ENCODE results near the gene ORAI2. TPM values are rescaled to one million over a fixed set of nuclear protein-coding genes. Genes with fewer than 3 reads are reported as not detected.

The ORAI2 gene
- total RNA-seq, 1 donor from 2014 or later, result 53.5 TPM

DNA sequence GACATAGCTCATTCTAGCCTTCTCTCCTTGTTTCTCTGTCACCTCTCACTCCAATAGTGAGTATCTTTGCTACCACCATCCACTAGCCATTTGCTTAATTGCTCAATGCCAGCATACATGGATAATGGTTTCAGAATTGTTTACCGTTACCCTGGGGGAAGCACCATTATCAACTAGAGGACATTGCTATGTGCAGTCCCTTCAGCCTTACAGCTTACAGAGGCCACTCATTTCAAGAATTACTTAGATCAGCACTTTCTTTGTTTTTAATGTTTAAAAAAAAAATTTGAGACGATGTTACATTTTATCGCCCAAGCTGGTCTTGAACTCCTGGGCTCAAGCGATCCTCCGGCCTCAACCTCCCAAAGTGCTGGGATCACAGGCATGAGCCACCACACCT is 14.8 kb upstream of the ORAI2 start:
- peaks cover 56% of the 10 kb centered on the region for H3K4me1 Mint-ChIP-seq (ENCODE audit: low read depth)
- intact Hi-C loops (cut with micrococcal nuclease), result no loop called here
- no peak for DNase-seq (ENCODE audit: low spot score)
- H3K4me3 Mint-ChIP-seq (ENCODE audit: low read depth), result no peak overlapping the region
- H3K36me3 Mint-ChIP-seq (ENCODE audit: low read depth), result peaks cover 68% of the 10 kb centered on the region
- no peaks in the 10 kb centered on the region for H3K9me3 Mint-ChIP-seq
- H3K27ac Mint-ChIP-seq, result peak overlapping the region; percentile 6
- no peaks in the 10 kb centered on the region for H3K27me3 Mint-ChIP-seq (ENCODE audit: low read depth)

DNA sequence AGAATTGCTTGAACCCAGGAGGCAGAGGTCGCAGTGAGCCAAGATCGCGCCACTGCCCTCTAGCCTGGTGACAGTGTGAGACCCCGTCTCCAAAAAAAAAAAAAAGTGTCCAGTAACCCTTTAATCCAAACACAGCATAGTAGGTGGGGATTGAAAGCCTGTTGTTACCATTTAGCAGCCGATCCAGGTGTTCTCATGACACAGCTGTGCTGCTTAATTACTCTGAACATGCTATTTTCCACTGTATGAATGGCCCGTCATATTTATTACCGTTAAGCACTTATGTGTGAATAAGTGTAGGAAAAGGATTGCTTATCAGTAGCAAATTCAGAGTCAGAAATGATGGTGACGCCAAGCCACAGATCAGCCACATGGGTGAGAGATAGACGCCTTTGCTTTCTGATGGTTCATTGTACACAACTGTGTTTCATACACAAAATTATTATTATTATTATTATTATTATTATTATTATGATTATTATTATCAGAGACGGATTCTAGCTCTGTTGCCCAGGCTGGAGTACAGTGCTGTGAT is 11.6 kb upstream of the ORAI2 start:
- Mint-ChIP-seq H3K9me3 (no peaks in the 10 kb centered on the region), H3K27me3 (ENCODE audit: low read depth) (no peaks in the 10 kb centered on the region), H3K4me3 (ENCODE audit: low read depth) (no peak overlapping the region), H3K4me1 (ENCODE audit: low read depth) (peaks cover 57% of the 10 kb centered on the region), H3K27ac (no peak overlapping the region), H3K36me3 (ENCODE audit: low read depth) (peaks cover 68% of the 10 kb centered on the region)
- intact Hi-C loops (cut with micrococcal nuclease), result no loop called here
- no peak for DNase-seq (ENCODE audit: low spot score)

DNA sequence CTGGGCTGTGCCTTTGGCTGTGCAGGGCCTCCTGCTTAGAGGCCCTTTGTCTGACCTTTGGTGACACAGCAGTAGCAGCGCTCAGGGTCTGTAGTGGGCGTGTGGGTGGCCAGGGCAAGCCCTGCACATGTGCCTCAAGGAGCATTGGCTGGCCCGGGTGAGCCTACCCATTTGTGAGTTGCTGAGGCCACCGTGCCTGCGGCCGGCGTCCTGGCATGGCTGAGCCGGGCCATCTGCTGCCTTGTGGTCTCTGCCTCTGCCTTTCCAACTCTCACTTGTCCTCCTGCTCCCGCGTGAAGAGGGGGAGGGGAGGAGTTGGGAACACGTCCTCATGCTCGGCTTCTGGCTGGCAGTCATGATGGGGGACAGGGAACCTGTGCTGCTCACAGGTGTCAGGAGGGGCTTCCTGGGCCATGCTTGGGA is 9.2 kb upstream of the ORAI2 start:
- peaks cover 58% of the 10 kb centered on the region for H3K4me1 Mint-ChIP-seq (ENCODE audit: low read depth)
- no peaks in the 10 kb centered on the region for H3K9me3 Mint-ChIP-seq
- H3K36me3 Mint-ChIP-seq (ENCODE audit: low read depth), result peaks cover 65% of the 10 kb centered on the region
- no peaks in the 10 kb centered on the region for H3K27me3 Mint-ChIP-seq (ENCODE audit: low read depth)
- H3K4me3 Mint-ChIP-seq (ENCODE audit: low read depth), result no peak overlapping the region
- no peak for DNase-seq (ENCODE audit: low spot score)
- intact Hi-C loops (cut with micrococcal nuclease), result no loop called here
- peak overlapping the region; percentile 100 for H3K27ac Mint-ChIP-seq

- peak overlapping the region; percentile 100 for H3K27ac Mint-ChIP-seq
- peaks cover 60% of the 10 kb centered on the region for H3K4me1 Mint-ChIP-seq (ENCODE audit: low read depth)
- no peaks in the 10 kb centered on the region for H3K27me3 Mint-ChIP-seq (ENCODE audit: low read depth)
- intact Hi-C loops (cut with micrococcal nuclease), result no loop called here
- DNase-seq (ENCODE audit: low spot score), result no peak
- no peaks in the 10 kb centered on the region for H3K9me3 Mint-ChIP-seq
- H3K4me3 Mint-ChIP-seq (ENCODE audit: low read depth), result peak overlapping the region; percentile 47
- H3K36me3 Mint-ChIP-seq (ENCODE audit: low read depth), result peaks cover 64% of the 10 kb centered on the region
Observed at GRCh38 chr7:102424787-102425218, 8.6 kb upstream of the ORAI2 start.

DNA sequence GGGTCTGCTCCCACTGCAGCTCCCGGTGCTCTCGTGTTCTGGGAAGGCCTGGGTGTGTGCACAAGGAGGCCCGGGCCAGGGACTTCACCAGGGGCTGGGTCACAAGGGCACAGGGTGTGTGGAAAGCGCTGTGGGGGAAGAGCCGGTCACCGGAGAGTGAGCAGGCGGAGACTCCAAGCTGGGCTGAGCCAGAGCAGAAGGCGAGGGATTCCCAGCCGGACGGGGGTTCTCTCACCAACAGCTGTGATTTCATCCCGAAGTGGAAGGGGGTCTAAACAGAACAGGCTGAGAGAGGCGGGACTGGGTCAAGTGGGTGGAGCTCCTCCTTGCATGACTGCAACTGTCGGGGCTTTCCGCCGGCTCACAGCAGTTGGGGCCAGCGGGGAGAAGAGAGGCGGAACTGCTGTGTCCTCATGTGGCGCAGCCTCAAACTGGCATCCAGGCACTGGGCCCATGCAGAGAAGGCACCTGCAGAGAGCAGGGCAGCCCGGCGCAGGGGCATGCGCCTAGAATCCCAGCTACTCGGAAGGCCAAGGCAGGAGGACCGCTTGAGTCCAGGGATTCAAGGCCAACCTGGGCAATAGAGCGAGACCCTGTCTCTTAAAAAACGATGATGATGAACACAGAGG is 7.6 kb upstream of the ORAI2 start:
- H3K4me3 Mint-ChIP-seq (ENCODE audit: low read depth), result peak overlapping the region; percentile 68
- peaks cover 55% of the 10 kb centered on the region for H3K4me1 Mint-ChIP-seq (ENCODE audit: low read depth)
- intact Hi-C loops (cut with micrococcal nuclease), result loop anchor here (1.0 kb wide), 3 partner anchors 9 to 39 kb away; partner anchors contain the start of genes ALKBH4 and LRWD1
- peak; percentile 79 for DNase-seq (ENCODE audit: low spot score)
- peak overlapping the region; percentile 100 for H3K27ac Mint-ChIP-seq
- H3K36me3 Mint-ChIP-seq (ENCODE audit: low read depth), result peaks cover 54% of the 10 kb centered on the region
- H3K27me3 Mint-ChIP-seq (ENCODE audit: low read depth), result no peaks in the 10 kb centered on the region
- H3K9me3 Mint-ChIP-seq, result no peaks in the 10 kb centered on the region

DNA sequence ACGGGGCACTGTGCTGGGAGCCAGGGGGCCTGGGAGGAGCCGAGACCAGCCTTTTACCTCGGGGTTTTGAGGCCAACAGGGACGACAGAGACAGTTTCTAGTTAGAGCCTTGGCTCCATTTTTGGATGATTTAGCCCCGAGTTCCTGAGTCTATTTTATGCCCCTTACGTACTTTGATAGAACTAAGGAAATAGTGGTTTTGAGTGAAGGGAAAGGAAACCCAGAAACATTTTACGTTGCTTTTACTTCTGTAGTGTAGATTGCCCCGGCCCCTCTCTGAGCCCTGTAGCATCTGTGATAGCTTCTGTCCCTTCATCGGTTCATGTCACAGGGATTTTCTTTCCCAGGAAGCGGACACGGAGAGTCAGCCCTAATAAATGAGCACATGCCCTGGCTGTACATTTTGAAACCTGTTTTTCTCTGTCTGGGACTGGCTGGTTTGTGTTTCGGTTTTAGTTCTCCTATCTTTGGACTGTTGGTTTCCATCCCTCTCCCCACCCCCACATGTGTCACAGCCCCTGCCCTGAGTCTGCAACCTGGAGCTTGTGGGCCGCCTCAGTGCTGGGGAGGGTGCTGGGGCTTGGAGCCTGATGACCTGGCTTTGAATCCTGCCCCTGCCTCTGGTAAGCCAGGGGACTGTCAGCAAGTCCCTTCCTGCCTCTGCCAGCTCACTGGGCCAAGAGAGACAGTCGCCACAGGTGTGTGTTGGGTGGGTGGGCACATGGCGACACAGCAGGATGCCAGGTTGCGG is 6.9 kb upstream of the ORAI2 start:
- H3K27me3 Mint-ChIP-seq (ENCODE audit: low read depth), result no peaks in the 10 kb centered on the region
- intact Hi-C loops (cut with micrococcal nuclease), result loop anchor here (1.0 kb wide), 3 partner anchors 8 to 38 kb away; partner anchors contain the start of genes ALKBH4 and LRWD1
- DNase-seq (ENCODE audit: low spot score), result peak; percentile 76
- H3K27ac Mint-ChIP-seq, result peak overlapping the region; percentile 100
- H3K4me3 Mint-ChIP-seq (ENCODE audit: low read depth), result peak overlapping the region; percentile 68
- H3K4me1 Mint-ChIP-seq (ENCODE audit: low read depth), result peaks cover 57% of the 10 kb centered on the region
- H3K9me3 Mint-ChIP-seq, result no peaks in the 10 kb centered on the region
- peaks cover 49% of the 10 kb centered on the region for H3K36me3 Mint-ChIP-seq (ENCODE audit: low read depth)

DNA sequence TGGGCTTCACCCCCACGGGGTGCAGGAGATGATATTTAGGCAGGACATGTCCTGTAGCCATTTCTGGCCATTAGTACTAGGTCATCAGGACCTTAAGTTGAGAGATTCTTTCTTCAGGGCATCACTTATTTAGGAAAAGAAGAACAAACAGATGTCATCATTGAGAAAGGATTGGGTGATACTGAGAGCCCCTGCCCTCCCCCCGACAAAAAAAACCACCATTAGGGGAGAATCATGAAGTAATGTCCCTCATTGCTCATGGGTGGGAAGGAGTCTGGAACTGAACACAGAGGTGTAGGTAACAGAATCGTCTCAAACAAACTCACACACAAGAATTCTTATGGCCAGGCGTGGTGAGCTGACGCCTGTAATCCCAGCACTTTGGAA is 6.4 kb upstream of the ORAI2 start:
- intact Hi-C loops (cut with micrococcal nuclease), result no loop called here

GRCh38 chr7:102429141-102429899 is 4.1 kb upstream of the ORAI2 start:
- Mint-ChIP-seq H3K9me3 (no peaks in the 10 kb centered on the region), H3K4me1 (ENCODE audit: low read depth) (peaks cover 62% of the 10 kb centered on the region), H3K27ac (peak overlapping the region; percentile 55), H3K4me3 (ENCODE audit: low read depth) (no peak overlapping the region), H3K36me3 (ENCODE audit: low read depth) (peaks cover 40% of the 10 kb centered on the region), H3K27me3 (ENCODE audit: low read depth) (no peaks in the 10 kb centered on the region)
- no peak for DNase-seq (ENCODE audit: low spot score)
- intact Hi-C loops (cut with micrococcal nuclease), result no loop called here

More for the DNA sequence above, 6.4 kb upstream of the ORAI2 start:
- Mint-ChIP-seq H3K27ac (peak overlapping the region; percentile 100), H3K36me3 (ENCODE audit: low read depth) (peaks cover 45% of the 10 kb centered on the region), H3K4me3 (ENCODE audit: low read depth) (peak overlapping the region; percentile 68), H3K4me1 (ENCODE audit: low read depth) (peaks cover 63% of the 10 kb centered on the region), H3K27me3 (ENCODE audit: low read depth) (no peaks in the 10 kb centered on the region), H3K9me3 (no peaks in the 10 kb centered on the region)
- DNase-seq (ENCODE audit: low spot score), result no peak

GRCh38 chr7:102431617-102432298 is 1.6 kb upstream of the ORAI2 start:
- peak overlapping the region; percentile 72 for H3K4me3 Mint-ChIP-seq (ENCODE audit: low read depth)
- intact Hi-C loops (cut with micrococcal nuclease), result loop anchor here (2.0 kb wide), 1 partner anchor 17 kb away; no protein-coding TSS in a partner anchor
- peak overlapping the region; percentile 89 for H3K27ac Mint-ChIP-seq
- DNase-seq (ENCODE audit: low spot score), result peak; percentile 55
- peaks cover 43% of the 10 kb centered on the region for H3K4me1 Mint-ChIP-seq (ENCODE audit: low read depth)
- H3K9me3 Mint-ChIP-seq, result no peaks in the 10 kb centered on the region
- peaks cover 26% of the 10 kb centered on the region for H3K36me3 Mint-ChIP-seq (ENCODE audit: low read depth)
- no peaks in the 10 kb centered on the region for H3K27me3 Mint-ChIP-seq (ENCODE audit: low read depth)

- H3K27ac Mint-ChIP-seq, result peak overlapping the region; percentile 89
- peak overlapping the region; percentile 72 for H3K4me3 Mint-ChIP-seq (ENCODE audit: low read depth)
- intact Hi-C loops (cut with micrococcal nuclease), result loop anchor here (1.0 kb wide), 1 partner anchor 32 kb away; the partner anchor contains the start of genes ALKBH4 and LRWD1
- DNase-seq (ENCODE audit: low spot score), result no peak
- H3K9me3 Mint-ChIP-seq, result no peaks in the 10 kb centered on the region
- H3K27me3 Mint-ChIP-seq (ENCODE audit: low read depth), result no peaks in the 10 kb centered on the region
- H3K36me3 Mint-ChIP-seq (ENCODE audit: low read depth), result peaks cover 26% of the 10 kb centered on the region
- peaks cover 39% of the 10 kb centered on the region for H3K4me1 Mint-ChIP-seq (ENCODE audit: low read depth)
Observed at GRCh38 chr7:102432442-102433218, 745 bp upstream of the ORAI2 start.

- no peaks in the 10 kb centered on the region for H3K9me3 Mint-ChIP-seq
- no peak for DNase-seq (ENCODE audit: low spot score)
- intact Hi-C loops (cut with micrococcal nuclease), result loop anchor here (1.0 kb wide), 1 partner anchor 8 kb away; no protein-coding TSS in a partner anchor
- peaks cover 33% of the 10 kb centered on the region for H3K4me1 Mint-ChIP-seq (ENCODE audit: low read depth)
- peak overlapping the region; percentile 81 for H3K27ac Mint-ChIP-seq
- peak overlapping the region; percentile 93 for H3K4me3 Mint-ChIP-seq (ENCODE audit: low read depth)
- H3K36me3 Mint-ChIP-seq (ENCODE audit: low read depth), result peaks cover 22% of the 10 kb centered on the region
- no peaks in the 10 kb centered on the region for H3K27me3 Mint-ChIP-seq (ENCODE audit: low read depth)
Observed at GRCh38 chr7:102434039-102434486, 688 bp downstream of the ORAI2 start.

All from activated T-helper 2 cell treated with anti-CD3 and anti-CD28 coated beads, Interferon-gamma antibody, Interleukin-2, Interleukin-4, amounts not matched to agents 10 μg/mL and 5 μg/mL and 100 μg/mL, durations not matched to agents 14 hours and 24 hours and 36 hours (primary cell).